H1 (cell line): Measurements from ENCODE around the gene PPP3CB. TPM values are rescaled to one million over a fixed set of nuclear protein-coding genes. Genes with fewer than 3 reads are reported as not detected.

Experiments used
- CTCF ChIA-PET: fragments of 300-600 bp; sonication (Branson Sonifier 250); formaldehyde crosslinking; loops from one replicate; lab custom pipeline; 2021; ENCODE audit not compliant: partially characterized antibody; lab: Charles Lee
- POLR2A ChIA-PET: fragments of 300-600 bp; sonication (Branson Sonifier 250); formaldehyde crosslinking; loops from one replicate; lab custom pipeline; 2021; ENCODE audit warnings: inconsistent platforms; ENCODE audit not compliant: partially characterized antibody; lab: Charles Lee
- DNase-seq, 2 experiments: peaks; one replicate each; pipeline versions ENCODE4 v3.0.0 to v3.0.0-alpha.2; 2010 to 2022; ENCODE audit warnings: low spot score in 2 of 2, low read depth in 1 of 2, mixed read lengths in 1 of 2
- FAIRE-seq: peaks from 2 replicates; lab custom pipeline; 2011; peaks lifted over from hg19 to GRCh38; lab: Jason Lieb, UNC
- H2AFZ ChIP-seq: 2 replicates; pipeline ENCODE4 v1.8.1; 2012; ENCODE audit warnings: low read length, inconsistent platforms
- H2AK5ac ChIP-seq: 2 replicates; pipeline ENCODE4 v1.6.1; 2013; ENCODE audit warnings: low read depth, low read length
- H2BK120ac ChIP-seq: replicated peaks from 2 replicates; pipeline ENCODE3; 2013; ENCODE audit warnings: low read depth, low read length, inconsistent platforms
- H2BK12ac ChIP-seq: 2 replicates; pipeline ENCODE4 v1.6.1; 2013; ENCODE audit warnings: low read depth, low read length
- H2BK15ac ChIP-seq: 2 replicates; pipeline ENCODE4 v1.6.1; 2013; ENCODE audit warnings: low read length
- H2BK20ac ChIP-seq: 2 replicates; pipeline ENCODE4 v1.6.1; 2013; ENCODE audit warnings: low read length
- H2BK5ac ChIP-seq: 2 replicates; pipeline ENCODE4 v1.6.1; 2013; ENCODE audit warnings: low read depth, low read length
- H3K14ac ChIP-seq: 2 replicates; pipeline ENCODE4 v1.6.1; 2013; ENCODE audit warnings: inconsistent platforms; ENCODE audit not compliant: insufficient read length
- H3K18ac ChIP-seq: 2 replicates; pipeline ENCODE4 v1.6.1; 2013; ENCODE audit warnings: low read length; ENCODE audit errors: extremely low read depth
- H3K23ac ChIP-seq: 2 replicates; pipeline ENCODE4 v1.6.1; 2013; ENCODE audit warnings: inconsistent platforms; ENCODE audit not compliant: insufficient read length
- H3K23me2 ChIP-seq: 2 replicates; pipeline ENCODE4 v1.6.1; 2013; ENCODE audit warnings: low read depth, low read length
- H3K27ac ChIP-seq: 2 replicates; pipeline ENCODE4 v1.6.1; 2011; ENCODE audit warnings: low read depth, low read length, inconsistent platforms
- H3K27me3 ChIP-seq, 4 experiments: replicated peaks in 1 of 4; 1 replicate in 1 of 4; 2 replicates in 3 of 4; pipeline versions ENCODE4 v1.6.1 to v1.8.1; 2011 to 2013; ENCODE audit warnings: low read length in 3 of 4, mild to moderate bottlenecking in 3 of 4, inconsistent platforms in 2 of 4, mixed read lengths in 2 of 4, moderate library complexity in 1 of 4; ENCODE audit not compliant: control insufficient read depth in 3 of 4, insufficient read depth in 3 of 4; ENCODE audit errors: extremely low read depth in 1 of 4
- H3K36me3 ChIP-seq, 4 experiments: 2 replicates each; pipeline versions ENCODE4 v1.6.1 to v1.8.1; 2011 to 2013; ENCODE audit warnings: mild to moderate bottlenecking in 4 of 4, low read length in 3 of 4, moderate library complexity in 2 of 4, control low read depth in 1 of 4, inconsistent platforms in 1 of 4; ENCODE audit not compliant: insufficient read depth in 4 of 4, control insufficient read depth in 2 of 4
- H3K4ac ChIP-seq: replicated peaks from 2 replicates; pipeline ENCODE3; 2013; ENCODE audit warnings: low read length, low read depth, mixed read lengths, inconsistent platforms; ENCODE audit not compliant: insufficient read length
- H3K4me1 ChIP-seq, 4 experiments: replicated peaks in 1 of 4; 1 replicate in 1 of 4; 2 replicates in 3 of 4; pipeline versions ENCODE4 v1.6.1 to v1.8.1; 2011 to 2013; ENCODE audit warnings: low read length in 3 of 4, inconsistent platforms in 2 of 4, mixed read lengths in 1 of 4; ENCODE audit not compliant: insufficient read depth in 4 of 4, control insufficient read depth in 3 of 4
- H3K4me2 ChIP-seq, 2 experiments: 2 replicates each; pipeline versions ENCODE4 v1.6.1 to v1.8.1; 2011 to 2013; ENCODE audit warnings: low read depth in 2 of 2, low read length in 2 of 2, control low read depth in 1 of 2, inconsistent platforms in 1 of 2, mild to moderate bottlenecking in 1 of 2; ENCODE audit not compliant: insufficient read depth in 1 of 2
- H3K4me3 ChIP-seq, 4 experiments: fragments of 200-600, 300-600 bp in 1 of 4; sonication (generic), shearing (Covaris generic), sonication (Bioruptor Twin) in 1 of 4; 2 replicates each; pipeline versions ENCODE4 v1.5.1 to v1.8.1; 2011 to 2016; ENCODE audit warnings: low read length in 4 of 4, low read depth in 3 of 4, control low read depth in 2 of 4, inconsistent platforms in 2 of 4, mild to moderate bottlenecking in 2 of 4, mixed read lengths in 1 of 4, moderate library complexity in 1 of 4; ENCODE audit not compliant: insufficient read depth in 2 of 4; ENCODE audit errors: extremely low read depth in 1 of 4
- H3K56ac ChIP-seq: replicated peaks from 2 replicates; pipeline ENCODE3; 2013; ENCODE audit warnings: low read depth, mild to moderate bottlenecking, mixed read lengths, low read length, inconsistent platforms; ENCODE audit not compliant: insufficient read length
- H3K79me1 ChIP-seq: 2 replicates; pipeline ENCODE4 v1.6.1; 2013; ENCODE audit warnings: low read depth, low read length, control low read depth
- H3K79me2 ChIP-seq, 2 experiments: 2 replicates each; pipeline versions ENCODE4 v1.6.1 to v1.8.1; 2012 to 2013; ENCODE audit warnings: low read length in 2 of 2, mild to moderate bottlenecking in 2 of 2, inconsistent platforms in 1 of 2; ENCODE audit not compliant: insufficient read depth in 2 of 2, control insufficient read depth in 1 of 2
- H3K9ac ChIP-seq, 4 experiments: replicated peaks in 1 of 4; 1 replicate in 1 of 4; 2 replicates in 3 of 4; pipeline versions ENCODE4 v1.6.1 to v1.8.1; 2011 to 2013; ENCODE audit warnings: low read depth in 3 of 4, low read length in 3 of 4, control low read depth in 2 of 4, mild to moderate bottlenecking in 2 of 4, moderate library complexity in 2 of 4, inconsistent platforms in 1 of 4; ENCODE audit errors: extremely low read depth in 1 of 4
- H3K9me3 ChIP-seq, 2 experiments: 2 replicates each; pipeline versions ENCODE4 v1.6.1 to v1.8.1; 2012 to 2013; ENCODE audit warnings: mild to moderate bottlenecking in 2 of 2, moderate library complexity in 2 of 2, control low read depth in 1 of 2, inconsistent platforms in 1 of 2, low read depth in 1 of 2, low read length in 1 of 2, mixed read lengths in 1 of 2; ENCODE audit not compliant: insufficient read depth in 2 of 2
- H4K20me1 ChIP-seq, 2 experiments: replicated peaks in 1 of 2; 2 replicates each; pipeline versions ENCODE3 to v1.8.1; 2011 to 2013; ENCODE audit warnings: inconsistent platforms in 2 of 2, low read length in 2 of 2, mild to moderate bottlenecking in 1 of 2; ENCODE audit not compliant: insufficient read depth in 2 of 2, control insufficient read depth in 1 of 2
- H4K5ac ChIP-seq: 2 replicates; pipeline ENCODE4 v1.6.1; 2013; ENCODE audit warnings: low read length, low read depth, mixed read lengths, inconsistent platforms; ENCODE audit not compliant: insufficient read length
- H4K8ac ChIP-seq: 2 replicates; pipeline ENCODE4 v1.8.0; 2013; ENCODE audit warnings: mild to moderate bottlenecking, moderate library complexity, low read length, inconsistent platforms; ENCODE audit not compliant: insufficient read depth; ENCODE audit errors: extremely low read depth
- H4K91ac ChIP-seq: replicated peaks from 2 replicates; pipeline ENCODE3; 2013; ENCODE audit warnings: low read length, mixed read lengths, inconsistent platforms; ENCODE audit not compliant: insufficient read length
- CBX8 ChIP-seq: fragments of 300-800, 300-1000 bp; sonication (generic); IDR thresholded peaks from 2 replicates; pipeline ENCODE4 v1.7.1; 2016; ENCODE audit warnings: low read depth, low read length, borderline replicate concordance
- WGBS, 2 experiments: shearing (Covaris generic) in 1 of 2; methylation state at CpG; one replicate each; pipeline versions ENCODE4 v1.1.6 to v1.1.7; 2013 to 2015; ENCODE audit warnings: low lambda C conversion rate in 2 of 2, mixed read lengths in 2 of 2, inconsistent platforms in 1 of 2, low coverage in 1 of 2, missing lambda C conversion rate in 1 of 2; ENCODE audit not compliant: insufficient replicate concordance in 2 of 2, insufficient coverage in 1 of 2, insufficient read length in 1 of 2; ENCODE audit errors: extremely low coverage in 1 of 2, missing lambda C conversion rate in 1 of 2; 5-methylcytosine and 5-hydroxymethylcytosine counted together
- polyA plus RNA-seq, 7 experiments: library from polyadenylated mRNA; depleted of rRNA in 3 of 7; stranded (reverse) in 5 of 7; unstranded in 2 of 7; fragments of >200 nt in 5 of 7; fragments of 200-250 nt in 2 of 7; gene quantifications; 1 replicate in 5 of 7; 2 replicates in 1 of 7; 4 replicates in 1 of 7; pipeline versions ENCODE4 v1.2.1 to v1.2.3, GENCODE V29; 2011 to 2013; ENCODE audit warnings: missing spikeins in 2 of 7, mixed read lengths in 2 of 7
- total RNA-seq: library from RNA; stranded (reverse); fragmentation: NEBNext Ultra II Directional; extraction: Animal tissue kit (Norgen Biotek cat#: 25700); gene quantifications from 2 replicates; pipeline ENCODE4 v1.2.1, GENCODE V29; 2021

The PPP3CB gene
- total and polyA plus RNA-seq, 2 of the 8 experiments (the other 6 are each of a cell fraction or from before 2014, with no cell fraction given) = 10.5 to 36.3 TPM

- H3K27me3 ChIP-seq = no peaks in the 10 kb centered on the region
- no peak overlapping the region for H3K9ac ChIP-seq
- no peak overlapping the region for H3K14ac ChIP-seq
- H3K56ac ChIP-seq = no peak overlapping the region
- no peaks in the 10 kb centered on the region for H3K79me1 ChIP-seq
- H2BK12ac ChIP-seq = no peak overlapping the region
- no peak overlapping the region for H3K18ac ChIP-seq
- no peak overlapping the region for H3K4me2 ChIP-seq
- H3K36me3 ChIP-seq = peaks cover 5 to 19% (median 16%) of the 10 kb centered on the region in 4 experiments; a peak in 6 of 8 replicates
- H3K27ac ChIP-seq = no peak overlapping the region
- H3K79me2 ChIP-seq = no peaks in the 10 kb centered on the region
- H4K91ac ChIP-seq = no peak overlapping the region
- H3K4ac ChIP-seq = no peak overlapping the region
- H2BK5ac ChIP-seq = no peak overlapping the region
- no peak overlapping the region for H4K8ac ChIP-seq
- no peak overlapping the region for H2AFZ ChIP-seq
- H2BK20ac ChIP-seq = no peak overlapping the region
- H3K4me3 ChIP-seq = no peak overlapping the region
- H4K5ac ChIP-seq = no peak overlapping the region
- 88% methylated on average over 1 of the region's 1 CpG; no CpG with 5 or more reads in 1 of the 2 experiments for WGBS, 2 experiments
- H3K23ac ChIP-seq = no peak overlapping the region
- H2BK120ac ChIP-seq = no peak overlapping the region
- ChIA-PET CTCF (interaction anchor here (13.1 kb wide), 1 partner anchor 109 kb away, joined by 271 read pairs; the partner anchor contains the start of gene MYOZ1), POLR2A (interaction anchor here (1.3 kb wide), 1 partner anchor 16 kb away, joined by 4 read pairs; no protein-coding TSS in a partner anchor)
- no peaks in the 10 kb centered on the region for H3K4me1 ChIP-seq
- H3K9me3 ChIP-seq = no peaks in the 10 kb centered on the region
- DNase-seq = no peak
- TF ChIP-seq CBX8 = no peak
- FAIRE-seq = no peak
- H2BK15ac ChIP-seq = no peak overlapping the region
- H2AK5ac ChIP-seq = no peak overlapping the region
- no peaks in the 10 kb centered on the region; the same call in 1 of the 2 replicates for H3K23me2 ChIP-seq
- H4K20me1 ChIP-seq = no peaks in the 10 kb centered on the region
Measured at GRCh38 chr10:73534857-73535256, 39.0 kb upstream of the PPP3CB start.
